Transverse colon (tissue), 4 donors: ENCODE results near the gene TUBG2. TPM values are rescaled to one million over a fixed set of nuclear protein-coding genes. Genes with fewer than 3 reads are reported as not detected.

ENCODE experiments used
- DNase-seq: peaks from one replicate; pipeline ENCODE4 v3.0.0-alpha.2; 2019
- H3K27ac ChIP-seq, 4 donors: fragments of 200-600 bp; sonication (generic); 2 replicates each; pipeline ENCODE4 v1.5.1; 2016 to 2018; ENCODE audit warnings: inconsistent platforms in 4 of 4
- H3K27me3 ChIP-seq: fragments of 200-600 bp; sonication (generic); 2 replicates; pipeline ENCODE4 v1.5.1; 2017; ENCODE audit warnings: inconsistent platforms
- H3K36me3 ChIP-seq, 4 donors: fragments of 200-600 bp; sonication (generic); 2 replicates each; pipeline ENCODE4 v1.5.1; 2017 to 2019; ENCODE audit warnings: inconsistent platforms in 4 of 4
- H3K4me1 ChIP-seq, 4 donors: fragments of 200-600 bp; sonication (generic); 2 replicates each; pipeline ENCODE4 v1.5.1; 2017 to 2020; ENCODE audit warnings: inconsistent platforms in 4 of 4
- H3K4me3 ChIP-seq, 4 donors: fragments of 200-600 bp; sonication (generic); 1 replicate in 1 of 4; 2 replicates in 3 of 4; pipeline versions ENCODE4 v1.5.1 to v1.6.1; 2017 to 2019; ENCODE audit warnings: inconsistent platforms in 4 of 4
- H3K9me3 ChIP-seq, 2 donors: fragments of 200-600 bp; sonication (generic); 2 replicates each; pipeline ENCODE4 v1.5.1; 2017 to 2019; ENCODE audit warnings: inconsistent platforms in 2 of 2
- EP300 ChIP-seq: sonication (generic); formaldehyde crosslinking; IDR thresholded peaks from one replicate; pipeline ENCODE4 v1.6.1; 2017; ENCODE audit warnings: antibody characterized with exemption, low read depth
- POLR2A ChIP-seq: fragments of 450-650 bp; IDR thresholded peaks from one replicate; pipeline ENCODE4 v1.6.1; 2016; ENCODE audit warnings: antibody characterized with exemption, mild to moderate bottlenecking, moderate library complexity
- POLR2AphosphoS5 ChIP-seq, 3 donors: sonication (generic); formaldehyde crosslinking; IDR thresholded peaks; one replicate each; pipeline ENCODE4 v1.6.1; 2016; ENCODE audit warnings: antibody characterized with exemption in 3 of 3
- WGBS, 2 donors: methylation state at CpG; one replicate each; pipeline ENCODE4 v1.1.5; 2018; ENCODE audit warnings: low coverage in 1 of 2; 5-methylcytosine and 5-hydroxymethylcytosine counted together
- in situ Hi-C, 4 donors: fragments of 200-750 bp; cut with MboI; loops; one replicate each; pipeline versions ENCODE4 v1.15.0 to v1.15.1; 2017; ENCODE audit warnings: low sequenced_read_pairs in 3 of 4, low pct_ligation_motif_present in 1 of 4, low pct_unique_long_range_greater_than_20kb in 1 of 4
- intact Hi-C: fragments of 100-400 bp; cut with DNase I; formaldehyde crosslinking; loops from one replicate; pipeline ENCODE4 v1.15.1; 2023; ENCODE audit warnings: low total_unique reads
- total RNA-seq, 4 donors: library from RNA; depleted of rRNA; stranded (reverse); fragments of >200 nt; gene quantifications; one replicate each; pipeline ENCODE4 v1.1.0, GENCODE V29; 2016
- TF ChIP-seq, protein P1 (sequence below), 5 experiments: fragments of 200-600 bp in 3 of 5; fragments of 450-650 bp in 2 of 5; sonication (generic) in 3 of 5; IDR thresholded peaks; 1 replicate in 2 of 5; 2 replicates in 3 of 5; pipeline ENCODE4 v1.5.1; 2016 to 2017; ENCODE audit warnings: antibody characterized with exemption in 5 of 5, inconsistent platforms in 3 of 5, mild to moderate bottlenecking in 2 of 5, moderate library complexity in 1 of 5

The TUBG2 gene
- total RNA-seq, 4 donors from 2014 or later, result 9.6 to 53.1 (median 26.7) TPM

DNA sequence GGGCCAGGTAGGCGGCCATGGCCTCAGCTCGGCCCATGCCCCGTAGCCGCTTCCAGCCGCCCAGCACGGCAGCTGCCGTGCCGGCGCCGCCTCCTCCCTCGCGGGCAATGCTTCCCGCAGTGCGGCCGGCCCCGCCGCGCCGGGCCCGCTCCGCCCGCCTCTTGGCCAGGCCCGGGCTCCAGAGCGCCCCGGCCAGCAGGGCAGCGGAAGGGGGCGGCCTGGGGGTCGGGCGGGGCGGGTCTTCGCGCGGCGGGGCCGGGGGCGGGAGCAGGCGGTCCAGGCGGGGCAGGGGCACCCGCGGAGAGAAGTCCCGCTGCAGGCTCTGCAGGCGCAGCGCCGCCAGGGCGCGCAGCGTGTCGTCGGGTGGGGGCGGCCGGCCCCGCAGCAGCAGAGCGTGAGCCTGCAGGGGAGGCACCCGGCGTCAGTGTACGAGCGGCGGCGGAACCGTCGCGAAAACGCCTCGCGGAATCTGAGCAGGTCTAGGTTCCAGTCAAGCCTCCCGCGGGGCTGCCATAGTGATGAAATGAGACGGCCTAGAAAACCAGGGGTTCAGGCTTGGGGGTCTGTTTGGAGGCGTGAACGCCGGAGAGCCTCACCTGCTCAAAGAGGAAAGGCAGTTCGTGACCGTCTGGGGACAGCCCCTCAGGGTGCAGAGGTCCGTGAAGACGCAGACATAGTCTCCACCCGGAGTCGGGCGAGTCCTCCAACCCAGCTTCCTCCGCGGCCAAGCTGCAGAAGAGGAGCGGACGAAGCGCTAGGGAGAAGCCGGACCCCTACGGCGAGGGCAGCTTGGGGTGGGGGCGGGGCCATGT is 11.1 kb downstream of the TUBG2 start:
- H3K36me3 ChIP-seq, result no peaks in the 10 kb centered on the region
- TF ChIP-seq POLR2A (no peak), EP300 (no peak), POLR2AphosphoS5 (IDR thresholded peaks at IDR 0.05) (no peak)
- TF ChIP-seq, protein P1, sequence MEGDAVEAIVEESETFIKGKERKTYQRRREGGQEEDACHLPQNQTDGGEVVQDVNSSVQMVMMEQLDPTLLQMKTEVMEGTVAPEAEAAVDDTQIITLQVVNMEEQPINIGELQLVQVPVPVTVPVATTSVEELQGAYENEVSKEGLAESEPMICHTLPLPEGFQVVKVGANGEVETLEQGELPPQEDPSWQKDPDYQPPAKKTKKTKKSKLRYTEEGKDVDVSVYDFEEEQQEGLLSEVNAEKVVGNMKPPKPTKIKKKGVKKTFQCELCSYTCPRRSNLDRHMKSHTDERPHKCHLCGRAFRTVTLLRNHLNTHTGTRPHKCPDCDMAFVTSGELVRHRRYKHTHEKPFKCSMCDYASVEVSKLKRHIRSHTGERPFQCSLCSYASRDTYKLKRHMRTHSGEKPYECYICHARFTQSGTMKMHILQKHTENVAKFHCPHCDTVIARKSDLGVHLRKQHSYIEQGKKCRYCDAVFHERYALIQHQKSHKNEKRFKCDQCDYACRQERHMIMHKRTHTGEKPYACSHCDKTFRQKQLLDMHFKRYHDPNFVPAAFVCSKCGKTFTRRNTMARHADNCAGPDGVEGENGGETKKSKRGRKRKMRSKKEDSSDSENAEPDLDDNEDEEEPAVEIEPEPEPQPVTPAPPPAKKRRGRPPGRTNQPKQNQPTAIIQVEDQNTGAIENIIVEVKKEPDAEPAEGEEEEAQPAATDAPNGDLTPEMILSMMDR (IDR thresholded peaks at IDR 0.05), result no peak
- in situ Hi-C loops, result no loop called here
- intact Hi-C loops, result no loop called here
- H3K9me3 ChIP-seq, result no peaks in the 10 kb centered on the region
- H3K27me3 ChIP-seq, result no peaks in the 10 kb centered on the region
- no peak for DNase-seq
- H3K27ac ChIP-seq, result peak overlapping the region in 2 of 4 donors; percentile 1 to 79
- H3K4me3 ChIP-seq, result peak overlapping the region in 2 of 4 donors; percentile 20 to 30
- WGBS, 2 donors, result 76% methylated on average over 78 of the region's 87 CpGs; no CpG with 5 or more reads in 1 of the 2 donors
- peaks cover 25 to 46% (median 38%) of the 10 kb centered on the region in 4 donors for H3K4me1 ChIP-seq

DNA sequence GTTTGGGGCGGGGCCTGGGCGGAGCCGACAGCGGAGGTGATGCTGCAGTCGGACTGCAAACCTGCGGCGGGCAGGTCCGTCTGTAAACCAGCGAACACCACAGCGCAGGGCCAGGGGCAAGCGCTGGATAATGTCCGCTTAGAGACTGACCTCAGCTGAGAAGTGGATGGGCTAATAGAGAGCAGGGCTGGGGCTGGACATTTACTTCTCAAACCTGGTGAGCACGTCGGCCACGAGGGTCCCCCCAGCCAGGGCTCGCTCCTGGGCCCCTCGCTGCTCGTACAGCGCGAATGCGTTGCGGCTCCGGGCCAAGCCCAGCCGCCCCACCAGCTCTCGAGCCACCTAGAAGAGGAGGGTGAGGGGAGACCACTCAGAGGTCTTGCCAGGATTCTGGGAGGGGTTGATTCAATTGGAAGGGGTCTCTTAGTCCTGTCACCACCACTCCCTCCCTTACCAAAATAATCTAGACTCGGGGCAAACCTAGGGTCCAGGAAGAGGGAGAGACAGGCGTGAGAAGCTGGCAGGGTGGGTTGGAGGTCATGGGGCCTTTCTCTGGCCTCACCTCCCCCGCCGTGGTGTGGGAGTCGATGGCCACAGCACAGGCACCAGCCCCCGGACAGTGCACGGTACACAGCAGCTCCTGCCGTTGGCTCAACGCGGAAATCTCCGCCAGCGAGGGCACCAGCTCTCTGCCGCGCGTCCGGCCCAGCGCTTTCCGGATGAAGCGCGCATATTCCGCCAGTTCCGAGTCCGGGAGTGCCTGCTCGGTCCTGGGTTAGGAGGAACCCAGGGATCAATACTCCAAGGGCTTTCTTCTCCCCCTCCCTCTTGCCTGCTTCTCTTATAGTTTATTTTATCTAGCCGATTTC is 11.9 kb downstream of the TUBG2 start:
- TF ChIP-seq EP300 (no peak), POLR2AphosphoS5 (IDR thresholded peaks at IDR 0.05) (no peak), POLR2A (no peak)
- TF ChIP-seq, protein P1 (IDR thresholded peaks at IDR 0.05), result no peak
- Histone ChIP-seq H3K27ac (peak overlapping the region in 2 of 4 donors; percentile 1 to 39), H3K27me3 (no peaks in the 10 kb centered on the region), H3K4me1 (peaks cover 25 to 54% (median 45%) of the 10 kb centered on the region in 4 donors), H3K9me3 (no peaks in the 10 kb centered on the region), H3K4me3 (peak overlapping the region in 1 of 4 donors; percentile 30), H3K36me3 (no peaks in the 10 kb centered on the region)
- DNase-seq, result no peak
- intact Hi-C loops, result no loop called here
- WGBS, 2 donors, result 80 to 83% methylated on average over 1 to 46 of the region's 50 CpGs
- in situ Hi-C loops, result no loop called here

DNA sequence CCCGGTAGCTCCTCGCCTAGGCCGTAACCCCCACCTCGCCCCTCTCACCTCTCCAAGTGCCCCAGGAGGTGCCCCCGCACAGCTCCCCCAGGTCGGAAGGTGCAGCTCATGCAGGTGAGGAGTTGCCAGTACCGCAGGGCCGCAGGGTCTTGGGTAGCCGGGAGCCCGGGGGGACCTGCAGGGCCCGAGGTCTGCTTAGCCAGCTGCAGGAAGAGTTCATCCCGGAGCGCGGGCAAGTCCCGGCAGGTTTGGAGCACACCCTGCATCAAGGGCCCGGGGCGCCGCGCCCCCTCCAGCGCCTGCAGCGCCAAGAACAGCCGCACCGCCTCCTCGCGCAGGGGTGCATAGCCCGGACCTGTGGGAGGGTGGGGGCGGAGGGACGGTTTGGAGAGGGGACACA is 13.0 kb downstream of the TUBG2 start:
- H3K36me3 ChIP-seq, result no peaks in the 10 kb centered on the region
- in situ Hi-C loops, result no loop called here
- H3K4me1 ChIP-seq, result peaks cover 25 to 57% (median 45%) of the 10 kb centered on the region in 4 donors
- intact Hi-C loops, result no loop called here
- WGBS, 2 donors, result 90% methylated on average over 28 of the region's 28 CpGs; no CpG with 5 or more reads in 1 of the 2 donors
- no peak overlapping the region for H3K4me3 ChIP-seq
- TF ChIP-seq POLR2AphosphoS5 (IDR thresholded peaks at IDR 0.05) (no peak), POLR2A (no peak), EP300 (no peak)
- TF ChIP-seq, protein P1 (IDR thresholded peaks at IDR 0.05), result no peak
- H3K27ac ChIP-seq, result no peak overlapping the region
- DNase-seq, result no peak
- H3K9me3 ChIP-seq, result no peaks in the 10 kb centered on the region
- no peaks in the 10 kb centered on the region for H3K27me3 ChIP-seq

DNA sequence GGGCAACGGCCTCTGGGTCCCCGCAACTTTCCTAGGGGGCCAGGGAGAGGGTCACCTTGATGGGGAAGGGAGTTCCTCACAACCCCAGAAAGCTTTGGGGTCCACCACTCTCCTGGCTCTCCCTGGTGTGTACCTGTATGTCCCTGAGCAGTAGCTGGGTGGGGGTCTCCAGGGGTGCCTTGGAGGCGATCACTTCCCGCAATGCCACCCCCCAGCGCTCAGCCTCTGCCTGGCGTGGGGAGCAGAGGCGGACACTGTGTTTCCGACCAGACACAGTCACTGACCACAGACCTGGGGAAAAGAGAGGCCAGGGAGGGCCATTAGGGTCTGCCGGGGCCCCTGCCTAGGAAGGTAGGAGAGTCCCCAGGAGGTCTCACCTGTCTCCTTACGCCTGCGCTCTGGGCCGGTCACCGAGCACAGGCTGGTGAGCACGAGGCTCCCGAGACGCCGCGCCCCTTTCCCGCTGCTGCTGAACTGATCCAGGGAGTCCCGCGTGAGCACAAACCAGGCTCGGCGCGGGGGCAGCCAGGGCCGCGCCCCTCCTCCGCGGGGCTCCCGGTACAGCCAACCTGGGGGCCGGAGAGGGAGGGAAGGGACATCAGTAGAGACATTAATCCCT is 14.3 kb downstream of the TUBG2 start:
- Histone ChIP-seq H3K9me3 (no peaks in the 10 kb centered on the region), H3K4me3 (peak overlapping the region in 2 of 4 donors; percentile 75 to 91), H3K27ac (peak overlapping the region; percentile 92 to 98 (median 96)), H3K4me1 (peaks cover 15 to 52% (median 40%) of the 10 kb centered on the region in 4 donors), H3K36me3 (no peaks in the 10 kb centered on the region), H3K27me3 (no peaks in the 10 kb centered on the region)
- whole genome bisulfite sequencing, 2 donors, result 51% methylated on average over 29 of the region's 30 CpGs; no CpG with 5 or more reads in 1 of the 2 donors
- intact Hi-C loops (no loop called here), in situ Hi-C loops (no loop called here)
- DNase-seq, result no peak
- TF ChIP-seq POLR2A (no peak), EP300 (no peak), POLR2AphosphoS5 (IDR thresholded peaks at IDR 0.05) (no peak)
- TF ChIP-seq, protein P1 (IDR thresholded peaks at IDR 0.05), result no peak
